ENCODE measurements around the gene IGFBP7.
"Not testable (repeated sequence)": the region's sequence is repeated elsewhere in the genome, so short reads cannot be mapped to it uniquely, and the experiment has no call there.

IGFBP7 gene

DNA sequence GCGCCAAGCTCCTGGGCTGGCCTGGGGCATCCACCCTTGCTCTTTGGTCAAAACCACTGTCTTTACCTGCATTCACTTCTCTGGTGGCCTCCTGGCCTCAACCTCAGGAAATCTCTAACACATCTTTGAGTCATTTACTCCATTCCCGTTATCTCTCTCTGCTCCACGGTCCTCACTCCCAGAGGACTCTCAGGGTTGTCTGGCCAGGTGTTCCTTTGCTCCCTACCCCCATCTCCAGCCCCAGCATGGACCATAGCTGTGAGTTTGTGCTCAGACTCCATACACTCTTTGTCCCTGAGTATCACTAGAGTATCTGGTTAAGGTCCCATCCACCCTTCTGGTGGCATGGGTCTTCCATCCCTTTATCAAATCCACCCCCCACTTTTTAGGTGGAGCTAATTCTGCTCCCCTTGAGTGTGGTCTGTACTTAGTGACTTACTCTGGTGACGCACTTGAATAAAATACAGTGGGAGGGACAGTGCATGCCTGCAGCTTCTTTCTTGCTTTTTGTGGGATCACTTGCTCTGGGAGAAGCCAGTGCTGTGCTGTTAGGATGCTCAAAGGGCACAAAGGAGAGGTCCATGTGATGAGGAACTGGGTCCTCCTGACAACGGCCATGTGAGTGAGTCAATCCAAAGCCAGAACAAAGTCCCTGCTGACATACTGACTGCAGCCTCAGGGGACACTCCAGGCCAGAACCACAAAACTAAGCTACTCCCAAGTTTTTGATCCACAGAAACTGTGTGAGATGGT, 44.3 kb downstream of the IGFBP7 start:
- DNase-seq = no peak

GRCh38 chr4:57064811-57065711, 45.1 kb downstream of the IGFBP7 start:
- no peak for DNase-seq

DNA sequence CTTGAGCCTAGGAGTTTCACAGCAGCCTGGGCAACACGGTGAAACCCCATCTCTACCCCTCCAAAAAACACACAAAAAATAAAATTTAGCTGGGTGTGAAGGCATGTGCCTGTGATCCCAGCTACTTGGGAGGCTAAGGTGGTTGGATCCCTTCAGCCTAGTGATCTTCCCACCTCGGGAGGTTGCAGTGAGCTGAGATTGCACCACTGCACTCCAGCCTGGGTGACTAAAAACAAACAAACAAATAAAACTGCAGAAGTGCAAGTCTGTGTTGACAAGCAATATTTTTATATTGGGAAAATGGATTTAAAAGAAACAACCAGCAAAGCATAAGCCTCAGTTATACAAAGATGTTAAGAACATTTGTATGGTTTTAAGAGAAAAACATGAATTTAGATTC, 46.1 kb downstream of the IGFBP7 start:
- no peak for DNase-seq

DNA sequence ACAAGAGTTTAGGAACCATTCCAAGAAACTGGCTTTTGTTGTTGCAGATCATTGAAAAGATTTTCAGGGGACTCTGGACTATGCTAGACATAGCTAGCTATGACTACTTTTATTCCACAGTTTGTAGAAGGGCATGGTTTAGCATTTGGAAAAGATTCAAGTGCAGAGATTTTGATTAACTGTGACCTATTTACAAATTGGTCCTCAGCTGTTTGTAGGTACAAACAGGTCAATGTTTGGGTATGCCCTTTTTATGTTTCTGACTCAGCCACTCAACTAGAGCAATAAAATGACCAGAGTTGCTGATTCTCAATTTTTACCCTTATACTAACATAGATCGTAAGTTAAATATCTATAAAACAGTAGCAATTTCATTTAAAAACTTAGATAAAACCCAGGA, 46.7 kb downstream of the IGFBP7 start:
- DNase-seq = no peak

GRCh38 chr4:57061395-57061794, 48.8 kb downstream of the IGFBP7 start:
- DNase-seq = no peak

- not testable (repeated sequence) for DNase-seq
Observed at GRCh38 chr4:57060717-57061067, 49.5 kb downstream of the IGFBP7 start.

GRCh38 chr4:57059890-57060716, 50.1 kb downstream of the IGFBP7 start:
- DNase-seq = no peak

DNA sequence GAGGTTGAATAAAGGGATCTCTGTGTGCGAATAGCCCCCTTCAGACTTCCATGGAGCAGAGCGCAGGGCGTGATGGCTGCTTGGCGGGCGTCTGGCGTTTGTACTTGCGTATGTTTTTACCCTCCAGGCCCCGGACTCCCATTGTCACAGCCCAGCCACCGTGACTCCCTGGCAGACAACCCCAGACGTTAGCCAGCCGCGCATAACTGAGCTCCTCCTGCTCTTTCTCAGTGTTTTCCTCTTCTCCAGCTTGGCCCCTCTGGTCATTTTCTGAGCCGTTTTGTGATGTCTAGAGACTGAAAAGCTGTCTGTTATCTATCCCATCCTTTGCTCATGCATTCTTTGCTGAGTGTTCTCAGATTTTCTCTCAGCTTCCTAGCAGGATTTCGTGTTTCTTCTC, 54.3 kb downstream of the IGFBP7 start:
- DNase-seq = no peak

DNA sequence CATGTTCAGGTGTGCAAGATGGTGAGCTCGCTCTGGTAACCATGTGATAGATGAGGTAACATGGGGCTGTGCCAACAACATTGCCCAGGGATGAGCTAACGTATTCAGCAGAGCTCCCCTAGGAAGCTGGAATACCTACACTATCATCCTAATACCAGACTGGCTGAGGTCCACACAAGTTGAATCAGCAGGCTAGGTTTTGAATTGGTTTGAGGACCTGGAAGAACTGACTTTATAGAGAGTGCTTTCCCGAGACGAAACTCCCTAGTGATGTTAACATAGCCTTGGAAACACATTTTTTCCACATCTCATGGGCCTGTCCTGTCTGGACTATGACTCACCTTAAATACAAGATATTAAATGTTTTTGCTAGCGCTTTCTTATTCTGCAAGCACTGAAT, 56.7 kb downstream of the IGFBP7 start:
- DNase-seq = no peak

DNA sequence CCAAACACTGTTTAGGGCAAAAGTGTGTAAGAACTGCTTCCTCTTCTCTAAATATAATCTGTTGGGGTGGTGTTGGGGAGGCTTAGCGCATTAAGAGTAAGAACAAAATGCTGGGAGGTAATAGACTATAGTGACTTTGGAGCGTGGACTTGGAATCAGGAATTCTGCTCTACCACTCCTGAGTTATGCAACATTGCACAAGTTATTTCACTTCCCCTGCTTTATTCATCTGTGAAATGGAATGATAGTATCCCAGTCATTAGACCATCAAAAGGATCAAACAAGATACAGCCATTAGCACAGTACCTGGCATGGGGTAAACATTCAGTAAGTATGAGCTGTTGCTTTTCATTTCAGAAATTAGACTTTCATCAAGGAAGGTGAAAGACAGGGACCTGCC, 58.7 kb downstream of the IGFBP7 start:
- no peak for DNase-seq

DNA sequence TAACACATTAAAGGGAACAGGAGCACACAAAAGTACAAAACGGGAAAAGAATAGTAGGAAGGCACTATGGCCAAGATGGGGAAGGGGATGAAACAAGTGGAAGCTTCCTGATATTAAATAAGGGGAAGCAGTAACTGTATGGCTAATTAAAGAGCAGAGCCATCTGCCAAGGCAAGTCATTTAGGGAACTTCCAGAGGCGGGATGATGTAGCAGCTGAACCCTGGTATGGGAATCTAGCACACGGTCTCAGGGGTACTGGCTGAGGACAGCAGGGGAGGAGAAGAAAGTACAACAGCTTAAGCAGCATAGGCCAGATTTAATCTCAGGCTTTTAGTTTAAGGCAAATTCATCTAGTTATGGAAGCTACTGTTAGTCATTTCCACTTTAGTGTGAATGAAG, 59.1 kb downstream of the IGFBP7 start:
- peak in 1 of 2 donors; percentile 22 for DNase-seq

DNA sequence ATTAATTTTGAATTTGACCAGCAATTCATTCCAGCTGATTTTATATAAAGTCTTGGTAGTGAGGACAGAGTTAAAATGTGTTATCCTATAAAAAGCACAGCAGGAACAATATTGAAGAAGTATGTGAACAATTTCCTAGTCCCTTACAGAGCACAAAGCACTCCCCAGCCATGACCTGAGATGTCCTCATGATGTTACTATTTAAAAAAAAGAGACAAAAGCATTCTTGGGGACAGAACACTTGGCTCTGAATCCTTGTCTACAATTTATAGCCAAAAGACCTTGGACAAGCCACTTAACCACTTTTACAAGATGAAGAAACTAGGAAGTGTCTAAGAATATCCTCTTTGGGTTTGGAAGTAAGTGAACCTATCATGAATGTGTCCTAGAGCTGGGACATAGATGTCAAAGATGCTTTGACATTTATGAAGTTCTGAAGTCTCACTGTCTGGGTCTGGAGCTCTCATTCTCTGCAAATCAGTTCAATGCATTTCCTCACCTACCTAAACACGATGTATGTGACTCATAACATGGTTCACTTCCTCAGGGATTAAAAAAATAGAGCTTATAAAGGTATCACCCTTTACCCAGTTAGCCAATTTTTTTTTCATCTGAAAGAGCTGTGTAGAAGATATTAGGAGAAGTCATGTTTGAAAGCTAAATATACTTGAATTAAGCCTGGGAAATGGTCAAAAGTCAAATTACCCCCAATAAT, 61.4 kb downstream of the IGFBP7 start:
- no peak for DNase-seq

GRCh38 chr4:57047046-57047445, 63.1 kb downstream of the IGFBP7 start:
- not testable (repeated sequence) for DNase-seq

DNA sequence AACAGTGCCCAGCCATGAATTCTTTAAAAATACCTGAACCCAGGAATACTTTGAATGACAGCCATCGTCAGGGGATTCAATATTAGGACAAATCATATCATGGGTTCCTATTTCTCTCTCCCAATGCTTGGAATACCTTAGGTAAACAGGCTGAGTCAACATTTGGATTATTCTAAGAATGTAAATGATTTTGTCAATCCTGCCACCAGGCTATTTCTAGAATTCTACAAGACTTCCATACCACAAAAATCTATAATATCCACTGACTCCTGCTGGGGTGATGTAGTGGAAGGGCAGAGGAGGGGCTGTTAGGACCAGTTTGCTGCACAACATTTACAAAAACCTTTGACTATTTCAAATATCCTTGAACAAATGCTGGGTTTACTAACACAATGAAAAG, 65.2 kb downstream of the IGFBP7 start:
- DNase-seq = no peak

DNA sequence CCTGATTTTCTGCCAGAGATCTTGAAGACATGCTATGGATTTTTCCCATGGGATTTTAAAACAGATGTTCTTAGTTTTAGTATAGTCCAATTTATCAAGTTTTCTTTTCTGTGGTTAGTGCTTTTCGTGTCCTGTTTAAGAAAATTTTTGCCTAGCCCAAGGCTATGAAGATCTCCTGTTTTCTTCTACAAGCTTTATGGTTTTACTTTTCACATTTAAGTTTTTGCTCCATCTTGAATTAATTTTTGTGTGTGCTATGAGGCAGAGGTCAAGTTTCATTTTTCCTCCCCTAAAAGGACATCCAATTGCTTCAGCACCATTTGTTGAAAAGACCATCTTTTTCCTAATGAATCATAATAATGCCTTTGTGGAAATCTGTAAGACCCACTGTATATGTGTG, 65.9 kb downstream of the IGFBP7 start:
- no peak for DNase-seq

DNA sequence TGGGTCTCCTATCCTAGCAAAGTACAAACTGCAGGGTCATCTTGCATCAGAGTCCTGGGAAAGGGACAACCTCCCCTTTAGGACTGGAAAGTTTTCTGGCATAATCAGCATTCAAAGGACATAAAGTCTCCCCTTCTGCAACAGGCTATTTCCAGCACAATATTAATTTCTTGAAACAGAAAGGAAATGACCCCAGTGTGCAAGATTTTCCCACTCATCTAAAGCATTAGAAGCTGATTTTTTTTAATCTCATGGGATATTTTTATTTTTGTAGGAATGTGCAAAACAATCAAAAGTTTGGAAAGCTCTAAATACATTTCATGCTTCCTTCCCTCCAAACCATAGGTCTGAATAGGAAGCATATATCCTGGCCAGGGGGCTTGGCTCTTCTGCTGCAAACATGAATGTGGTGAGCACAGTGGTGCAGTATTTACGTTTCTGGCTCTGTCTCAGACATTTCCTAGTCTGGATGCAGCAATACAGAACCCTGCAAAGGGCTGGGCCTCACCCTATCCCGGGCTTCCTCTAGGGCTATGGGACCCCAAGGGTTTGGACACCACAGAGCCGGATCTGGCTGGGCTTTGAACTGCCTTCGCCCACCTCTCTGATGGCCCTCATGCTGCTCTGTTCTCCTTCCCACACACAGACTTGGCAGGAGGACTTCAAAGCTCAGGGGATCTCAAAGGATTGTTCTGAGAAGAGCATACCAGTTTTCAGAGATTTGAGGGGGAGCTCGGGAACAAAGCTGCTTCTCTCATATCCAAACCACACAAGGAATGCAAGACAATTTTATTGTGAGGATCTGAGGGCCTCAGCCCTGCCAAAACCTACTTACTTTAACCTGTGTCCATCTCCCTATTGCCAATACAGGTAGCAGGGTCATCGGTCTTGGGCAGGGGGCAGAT, 66.6 kb downstream of the IGFBP7 start:
- DNase-seq = no peak

DNA sequence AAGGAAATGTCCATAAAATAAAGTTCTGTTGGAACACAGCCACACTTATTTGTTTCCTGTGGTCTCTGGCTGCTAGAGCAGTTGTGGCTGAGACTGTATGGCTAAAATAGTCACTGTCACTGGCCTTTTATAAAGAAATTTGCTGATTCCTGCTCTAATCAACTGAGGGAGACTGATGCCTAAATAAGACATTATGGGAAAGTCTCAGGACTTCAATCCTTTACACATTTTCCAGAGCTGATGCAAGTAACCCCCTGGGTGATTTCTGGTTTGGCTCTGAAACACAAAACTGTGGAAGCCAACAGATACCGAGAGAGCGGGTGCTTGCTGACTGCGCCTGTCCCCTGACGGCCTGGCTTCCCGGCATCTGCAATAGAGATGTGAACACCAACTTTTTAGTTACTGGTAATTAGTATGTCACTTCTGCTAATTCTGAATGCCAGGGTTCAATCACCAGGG, 67.4 kb downstream of the IGFBP7 start:
- no peak for DNase-seq

DNA sequence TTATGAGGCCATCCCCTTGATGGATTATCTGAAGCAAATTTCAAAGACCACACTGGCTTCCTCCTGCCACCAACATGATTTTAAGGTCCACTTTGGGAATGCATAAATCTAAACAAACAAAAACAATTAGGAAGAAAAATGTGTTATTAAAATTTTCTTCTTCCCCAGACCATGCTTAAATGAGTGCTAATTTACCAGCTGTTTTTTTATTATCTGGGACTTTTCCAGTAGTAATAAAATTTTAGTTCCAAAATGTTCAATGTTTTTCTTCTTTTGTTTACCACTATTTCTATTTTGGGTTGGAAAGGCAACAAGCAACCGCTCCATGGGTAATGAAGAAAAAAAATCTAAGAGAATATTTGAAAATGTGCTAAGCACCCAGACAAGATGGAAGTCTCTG, 69.2 kb downstream of the IGFBP7 start:
- DNase-seq = no peak

- DNase-seq = no peak
Observed at GRCh38 chr4:57040510-57040909, 69.7 kb downstream of the IGFBP7 start.

DNA sequence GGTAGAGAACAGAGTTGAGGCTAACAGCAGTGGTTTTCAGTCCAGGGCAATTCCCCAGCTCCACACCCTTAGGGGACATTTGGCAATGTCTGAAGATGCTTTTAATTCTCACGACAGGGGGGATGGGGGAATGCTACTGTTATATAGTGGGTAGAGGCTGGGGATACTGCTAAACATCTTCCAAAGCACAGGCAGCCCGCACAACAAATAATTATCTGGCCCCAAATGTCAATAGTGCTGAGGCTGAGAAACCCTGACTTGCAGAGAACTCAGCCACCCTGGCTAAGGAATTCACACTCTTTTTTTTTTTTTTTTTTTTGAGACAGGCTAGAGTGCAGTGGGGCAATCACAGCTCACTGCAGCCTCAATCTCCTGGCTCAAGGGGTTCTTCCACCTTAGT, 70.8 kb downstream of the IGFBP7 start:
- DNase-seq = no peak

GRCh38 chr4:57037982-57038604, 72.1 kb downstream of the IGFBP7 start:
- DNase-seq = peak in 1 of 2 donors; percentile 22

Data from CD4-positive, alpha-beta T cell treated with Interleukin-4 for 1 hour (primary cell).